HuH-7.5 (cell line): ENCODE data around the gene ATP9B.
"Not testable (repeated sequence)": the region's sequence is repeated elsewhere in the genome, so short reads cannot be mapped to it uniquely, and the experiment has no call there.

Experiments
- DNase-seq: peaks from one replicate; pipeline ENCODE4 v3.0.0; 2011; ENCODE audit warnings: low spot score

Gene ATP9B

DNA sequence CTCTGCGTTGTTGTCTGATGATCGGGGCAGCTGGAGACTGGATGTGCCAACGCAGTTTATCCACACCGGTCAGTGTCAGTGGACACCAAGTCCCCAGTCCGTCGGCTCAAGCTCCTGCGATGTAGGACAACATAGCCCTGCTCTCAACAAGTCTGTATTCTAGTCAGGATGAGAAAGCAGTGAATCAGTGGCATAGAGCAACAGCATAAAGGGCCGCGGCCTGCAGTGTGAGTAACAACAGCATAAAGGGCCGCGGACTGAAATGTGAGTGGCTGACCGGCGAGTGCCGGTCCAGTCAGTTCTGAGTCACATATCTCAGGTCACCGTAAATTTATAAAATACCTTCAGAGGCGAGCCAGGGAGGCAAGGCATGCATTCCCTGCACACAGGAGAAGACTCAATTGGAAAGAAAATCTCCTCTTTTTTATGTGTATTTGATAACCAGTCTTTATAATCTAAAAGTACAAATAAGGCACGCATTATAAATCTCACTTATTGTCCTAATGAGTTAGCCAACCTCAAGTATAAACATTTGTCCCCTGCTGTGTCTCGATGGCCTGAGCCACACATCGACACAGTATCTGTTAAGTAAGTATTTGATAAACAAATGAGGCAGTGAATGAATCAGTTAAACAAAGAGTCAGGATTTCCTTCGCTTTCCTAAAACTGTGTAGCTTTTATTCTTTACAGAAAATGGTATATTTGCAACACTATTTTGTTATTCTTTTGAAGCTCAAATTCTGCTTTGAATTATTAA, 292.8 kb downstream of the ATP9B start:
- DNase-seq = no peak

DNA sequence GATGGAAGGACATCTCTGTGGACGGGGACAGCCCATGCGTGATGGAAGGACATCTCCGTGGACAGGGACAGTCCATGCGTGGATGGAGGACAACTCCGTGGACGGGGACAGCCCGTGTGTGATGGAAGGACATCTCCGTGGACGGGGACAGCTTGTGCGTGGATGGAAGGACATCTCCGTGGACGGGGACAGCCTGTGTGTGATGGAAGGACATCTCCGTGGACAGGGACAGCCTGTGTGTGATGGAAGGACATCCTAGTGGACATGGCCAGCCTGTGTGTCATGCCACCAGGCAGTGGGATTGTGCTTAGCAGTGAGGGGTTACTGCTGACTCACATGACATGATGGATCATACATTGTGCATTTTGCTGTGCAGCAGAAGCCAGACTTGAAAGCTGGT, 296.5 kb downstream of the ATP9B start:
- DNase-seq = no peak

DNA sequence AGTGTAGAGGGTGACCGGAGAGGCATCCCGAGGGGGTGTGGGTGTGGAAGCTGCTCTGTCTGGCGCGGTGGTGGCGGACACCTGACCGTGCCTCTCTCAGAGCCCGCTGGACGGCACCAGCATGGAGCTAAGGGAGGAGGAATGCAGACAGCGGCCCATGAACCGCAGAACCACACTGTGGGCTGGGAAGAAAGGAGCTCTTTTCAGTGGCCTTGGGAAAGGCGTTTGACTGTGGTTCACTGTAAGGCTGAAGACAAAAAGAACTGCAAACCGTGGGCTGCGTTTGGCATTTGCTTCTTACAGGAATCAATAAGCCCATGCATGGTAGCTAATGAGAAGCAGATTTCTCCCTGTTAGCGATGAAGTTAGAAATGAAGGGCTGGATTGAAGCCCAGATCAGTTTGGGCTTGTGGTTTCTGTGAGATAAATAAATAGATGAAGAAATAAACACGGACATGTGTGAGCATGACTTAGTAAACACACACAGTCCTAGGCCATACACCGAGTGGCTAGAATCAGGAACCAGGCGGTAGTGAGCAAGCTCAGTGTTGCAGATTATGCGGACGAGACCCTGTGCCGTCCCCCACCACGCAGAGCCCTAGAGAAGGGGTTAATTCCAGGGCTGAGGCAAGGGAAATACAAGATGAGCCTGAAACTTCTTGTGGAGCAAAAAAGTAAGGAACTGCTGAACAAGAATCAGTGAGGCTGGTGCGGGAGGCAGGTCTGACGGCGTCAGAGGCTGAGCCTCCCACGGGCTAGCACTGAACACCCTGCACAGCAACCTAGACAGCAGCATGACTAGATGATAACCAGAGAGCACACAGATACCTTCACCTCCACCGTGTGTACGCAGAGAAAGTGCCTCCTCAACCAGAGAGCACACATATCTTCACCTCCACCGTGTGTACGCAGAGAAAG, 297.2 kb downstream of the ATP9B start:
- no peak for DNase-seq

DNA sequence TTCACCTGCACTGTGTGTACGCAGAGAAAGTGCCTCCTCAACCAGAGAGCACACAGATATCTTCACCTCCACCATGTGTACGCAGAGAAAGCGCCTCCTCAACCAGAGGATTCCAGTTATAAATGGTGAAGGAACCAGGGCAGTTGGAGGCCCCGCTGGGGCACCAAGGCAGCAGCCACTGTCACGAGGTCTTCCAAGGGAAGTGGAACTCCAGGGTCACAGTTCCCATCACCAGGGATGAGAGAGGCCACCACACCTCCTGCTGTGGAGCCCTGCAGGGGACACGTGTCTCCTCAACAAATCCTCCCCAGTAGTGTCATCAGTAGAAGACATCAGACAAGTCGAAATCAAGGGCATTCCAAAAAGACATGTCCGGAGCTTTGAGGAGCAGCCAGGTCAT, 298.3 kb downstream of the ATP9B start:
- DNase-seq = no peak

DNA sequence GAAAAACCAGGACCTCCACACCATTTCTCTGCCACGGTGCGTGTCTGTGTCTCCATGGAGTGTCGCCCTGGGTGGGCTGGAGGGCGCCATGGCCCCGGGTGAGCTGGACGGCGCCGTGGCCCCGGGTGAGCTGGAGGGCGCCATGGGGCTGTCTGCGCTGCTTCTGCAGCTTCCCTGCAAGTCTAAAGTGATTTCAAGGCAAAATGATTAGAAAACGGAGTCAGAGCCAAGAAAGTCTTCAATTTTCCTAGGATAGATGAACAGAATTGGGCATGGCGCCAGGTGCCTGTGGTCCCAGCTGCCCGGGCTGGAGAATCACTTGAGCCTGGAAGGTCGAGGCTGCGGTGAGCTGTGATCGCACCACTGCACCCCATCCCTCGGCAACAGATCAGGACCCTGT, 298.8 kb downstream of the ATP9B start:
- no peak for DNase-seq

DNA sequence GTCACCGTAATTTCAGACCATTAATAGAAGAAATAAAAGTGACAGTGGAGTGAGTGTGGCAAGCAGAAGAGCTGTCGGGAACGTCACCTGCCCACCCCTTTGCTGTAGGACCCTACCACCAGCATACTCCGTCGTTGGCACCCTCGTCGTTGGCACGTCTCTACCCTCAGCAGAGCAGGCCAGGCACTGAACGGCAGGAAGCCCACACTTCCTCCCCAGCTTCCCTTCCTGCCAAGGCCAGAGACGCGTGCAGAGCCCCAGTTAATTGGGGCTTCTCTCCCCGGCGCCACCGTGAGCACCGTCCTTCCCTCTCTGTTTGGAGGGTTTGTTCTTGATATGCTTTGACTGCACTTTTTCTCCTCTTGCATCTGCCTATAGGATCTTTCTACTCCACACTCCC, 299.5 kb downstream of the ATP9B start:
- no peak for DNase-seq

DNA sequence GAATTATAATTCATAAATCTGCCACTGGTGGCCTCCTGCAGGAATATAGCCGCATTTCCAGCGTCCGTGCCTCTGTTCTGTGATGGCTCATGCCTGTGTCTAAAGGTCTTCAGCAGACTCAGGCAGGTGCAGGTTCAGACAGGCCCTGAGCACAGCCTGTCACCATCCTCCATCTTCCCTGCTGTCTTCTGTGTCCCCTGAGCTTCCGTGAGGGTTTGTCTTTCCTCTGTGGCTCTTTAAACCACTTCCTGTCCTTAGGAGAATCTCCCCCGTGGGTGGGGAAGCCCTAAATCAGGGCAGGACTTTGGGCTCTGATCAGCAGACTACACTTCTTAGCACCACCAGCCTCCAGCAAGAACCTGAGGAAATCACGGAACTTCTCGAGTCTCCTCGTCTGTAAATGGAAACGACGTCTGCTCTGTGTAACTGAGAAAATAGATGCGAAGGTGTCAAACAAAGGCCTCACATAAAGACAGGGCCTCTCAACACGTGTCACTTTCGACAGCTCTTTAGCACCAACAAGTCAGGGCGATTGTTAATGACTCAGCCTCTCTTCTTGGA, 302.4 kb downstream of the ATP9B start:
- DNase-seq = no peak

DNA sequence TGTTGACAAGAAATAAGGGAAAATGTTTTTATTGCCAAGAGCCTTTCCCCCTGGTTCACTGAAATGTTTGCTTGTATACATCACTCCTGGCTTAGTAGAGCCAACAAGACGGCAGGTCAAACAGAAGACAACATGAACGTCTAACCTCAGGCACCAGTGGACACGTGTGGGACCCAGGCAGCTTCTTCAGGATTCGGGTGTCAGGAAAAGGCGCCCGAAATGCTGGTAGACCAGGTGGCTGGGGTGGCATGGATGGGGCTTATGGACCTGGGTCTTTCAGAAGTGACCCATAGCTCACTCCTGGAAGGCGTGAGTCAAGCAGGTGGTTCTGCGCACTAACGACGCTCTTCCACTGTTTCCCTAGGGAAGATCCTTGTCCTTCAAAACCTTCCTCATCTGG, 303.3 kb downstream of the ATP9B start:
- no peak for DNase-seq

DNA sequence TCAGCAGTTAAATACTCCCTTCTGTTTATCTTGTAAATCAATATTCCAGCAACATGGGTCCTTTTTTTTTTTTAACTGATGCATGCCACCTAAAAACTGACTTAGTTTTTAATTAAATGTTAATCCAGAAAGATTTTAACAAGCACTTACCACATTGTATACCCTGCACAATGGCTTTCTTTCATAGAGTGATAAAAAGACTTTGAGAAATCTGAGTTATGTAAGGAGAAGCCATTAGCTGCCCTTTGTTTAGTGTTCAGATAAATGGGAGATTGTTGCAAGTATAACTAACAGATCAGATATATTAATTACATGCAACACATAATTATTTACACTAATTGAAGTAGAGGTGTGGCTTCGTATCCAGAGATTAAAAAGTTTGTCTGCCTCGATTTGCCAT, 303.8 kb downstream of the ATP9B start:
- DNase-seq = no peak

DNA sequence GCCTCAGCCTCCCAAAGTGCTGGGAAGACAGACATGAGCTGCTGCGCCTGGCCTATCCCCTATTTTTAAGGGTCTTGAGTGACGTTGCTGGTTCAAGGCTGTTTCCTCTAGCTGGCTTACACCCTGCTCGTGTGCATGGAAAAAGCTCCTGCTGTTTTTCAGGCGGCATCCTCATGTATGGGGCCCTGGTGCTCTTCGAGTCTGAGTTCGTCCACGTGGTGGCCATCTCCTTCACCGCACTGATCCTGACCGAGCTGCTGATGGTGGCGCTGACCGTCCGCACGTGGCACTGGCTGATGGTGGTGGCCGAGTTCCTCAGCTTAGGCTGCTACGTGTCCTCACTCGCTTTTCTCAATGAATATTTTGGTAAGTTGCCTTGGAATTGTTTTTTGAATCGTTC, 304.5 kb downstream of the ATP9B start:
- no peak for DNase-seq

DNA sequence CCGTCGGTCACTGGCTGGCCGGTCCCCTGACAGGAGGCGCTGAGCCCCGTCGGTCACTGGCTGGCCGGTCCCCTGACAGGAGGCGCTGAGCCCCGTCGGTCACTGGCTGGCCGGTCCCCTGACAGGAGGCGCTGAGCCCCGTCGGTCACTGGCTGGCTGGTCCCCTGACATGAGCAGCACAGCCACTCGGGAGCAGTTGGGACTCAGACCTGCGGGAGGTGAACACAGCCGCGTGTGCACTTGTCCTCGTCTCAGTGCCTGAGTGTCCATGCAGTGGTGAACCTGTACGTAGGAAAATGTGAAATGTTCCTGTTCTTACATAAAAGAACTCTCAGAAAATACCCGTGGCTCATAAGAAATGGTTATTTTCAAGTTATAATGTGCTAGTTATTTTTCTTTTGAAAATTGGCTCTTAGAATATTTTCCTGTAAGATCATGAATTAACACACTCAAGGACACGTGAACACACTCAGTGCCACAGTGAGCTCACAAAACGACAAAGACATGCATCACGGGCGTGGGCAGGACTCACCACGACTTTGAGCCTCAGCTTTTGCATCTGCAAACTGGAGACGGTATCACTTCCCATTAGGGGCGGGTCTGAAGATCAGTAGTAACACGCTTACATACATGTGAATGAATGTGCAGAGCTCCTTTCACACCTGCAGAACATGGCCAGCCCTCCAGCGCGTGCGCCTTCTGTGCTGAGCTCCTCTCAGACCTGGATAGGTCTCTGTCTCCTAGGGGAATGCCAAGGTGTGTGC, 305.4 kb downstream of the ATP9B start:
- DNase-seq = no peak

DNA sequence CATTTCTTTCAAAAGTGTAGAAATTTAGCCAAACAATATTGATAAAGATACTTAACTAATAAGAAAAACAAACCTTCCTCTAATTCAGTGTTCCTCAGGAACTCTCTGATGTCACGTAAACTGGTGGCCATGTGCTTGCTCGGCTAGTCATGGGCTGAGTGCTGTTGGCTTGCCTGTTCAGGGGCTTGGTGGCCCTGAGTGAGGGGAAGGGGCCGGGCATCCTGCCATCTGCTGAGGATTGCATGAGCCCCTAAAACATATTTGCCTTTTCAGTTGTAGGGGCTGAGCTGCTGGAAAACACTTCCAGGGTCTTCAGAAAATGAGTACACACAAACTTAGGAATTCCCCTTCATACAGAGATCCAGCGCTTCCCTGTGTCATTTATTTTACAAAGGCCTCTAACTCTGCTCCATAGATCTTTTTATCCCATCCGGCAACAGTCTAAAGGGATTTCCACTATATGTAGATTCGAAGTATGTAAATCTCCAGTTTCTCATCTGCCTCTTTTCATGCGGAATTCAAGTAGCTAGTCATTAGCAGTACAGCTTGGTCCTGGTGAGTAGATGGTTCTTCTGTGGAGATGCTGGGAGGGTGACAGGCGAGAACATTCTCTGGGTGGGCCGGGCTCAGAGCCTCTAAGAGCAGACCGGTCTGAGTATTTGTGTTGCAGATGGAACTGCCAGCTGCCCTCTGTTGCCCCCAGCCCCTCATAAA, 306.4 kb downstream of the ATP9B start:
- DNase-seq = no peak

DNA sequence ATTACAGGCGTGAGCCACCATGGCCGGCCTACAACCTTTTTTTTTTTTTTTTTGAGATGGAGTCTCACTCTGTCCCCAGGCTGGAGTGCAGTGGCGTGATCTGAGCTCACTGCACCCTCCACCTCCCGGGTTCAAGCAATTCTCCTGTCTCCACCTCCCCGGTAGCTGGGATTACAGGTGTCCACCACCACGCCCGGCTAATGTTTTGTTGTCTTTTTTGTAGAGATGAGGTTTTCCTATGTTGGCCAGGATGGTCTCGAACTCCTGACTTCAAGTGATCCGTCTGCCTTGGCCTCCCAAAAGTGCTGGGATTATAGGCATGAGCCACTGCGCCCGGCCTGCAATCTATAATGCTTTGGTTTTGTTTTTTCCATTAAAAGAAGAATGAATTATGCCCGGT, 307.5 kb downstream of the ATP9B start:
- not testable (repeated sequence) for DNase-seq

DNA sequence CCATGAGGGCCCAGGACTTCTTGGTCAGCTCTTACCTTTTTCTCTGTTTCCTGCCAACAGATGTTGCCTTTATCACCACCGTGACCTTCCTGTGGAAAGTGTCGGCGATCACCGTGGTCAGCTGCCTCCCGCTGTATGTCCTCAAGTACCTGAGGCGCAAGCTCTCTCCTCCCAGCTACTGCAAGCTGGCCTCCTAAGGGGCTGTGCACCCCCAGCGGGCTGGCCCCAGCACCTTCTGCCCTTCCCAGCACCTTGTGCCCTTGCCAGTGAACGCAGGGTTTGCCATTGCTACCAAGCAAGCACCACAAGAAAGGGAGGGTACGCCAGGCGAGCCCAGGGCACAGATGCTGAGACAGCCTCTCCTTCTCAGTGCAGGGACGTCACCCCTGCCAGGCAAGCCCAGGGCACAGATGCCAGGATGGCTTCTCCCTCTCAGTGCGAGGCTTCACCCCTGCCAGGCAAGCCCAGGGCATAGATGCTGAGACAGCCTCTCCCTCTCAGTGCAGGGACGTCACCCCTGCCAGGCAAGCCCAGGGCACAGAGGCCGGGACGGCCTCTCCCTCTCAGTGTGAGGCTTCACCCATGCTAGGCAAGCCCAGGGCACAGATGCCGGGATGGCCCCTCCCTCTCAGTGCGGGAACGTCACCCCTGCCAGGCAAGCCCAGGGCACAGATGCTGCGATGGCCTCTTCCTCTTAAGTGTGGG, 308.1 kb downstream of the ATP9B start:
- DNase-seq = no peak

DNA sequence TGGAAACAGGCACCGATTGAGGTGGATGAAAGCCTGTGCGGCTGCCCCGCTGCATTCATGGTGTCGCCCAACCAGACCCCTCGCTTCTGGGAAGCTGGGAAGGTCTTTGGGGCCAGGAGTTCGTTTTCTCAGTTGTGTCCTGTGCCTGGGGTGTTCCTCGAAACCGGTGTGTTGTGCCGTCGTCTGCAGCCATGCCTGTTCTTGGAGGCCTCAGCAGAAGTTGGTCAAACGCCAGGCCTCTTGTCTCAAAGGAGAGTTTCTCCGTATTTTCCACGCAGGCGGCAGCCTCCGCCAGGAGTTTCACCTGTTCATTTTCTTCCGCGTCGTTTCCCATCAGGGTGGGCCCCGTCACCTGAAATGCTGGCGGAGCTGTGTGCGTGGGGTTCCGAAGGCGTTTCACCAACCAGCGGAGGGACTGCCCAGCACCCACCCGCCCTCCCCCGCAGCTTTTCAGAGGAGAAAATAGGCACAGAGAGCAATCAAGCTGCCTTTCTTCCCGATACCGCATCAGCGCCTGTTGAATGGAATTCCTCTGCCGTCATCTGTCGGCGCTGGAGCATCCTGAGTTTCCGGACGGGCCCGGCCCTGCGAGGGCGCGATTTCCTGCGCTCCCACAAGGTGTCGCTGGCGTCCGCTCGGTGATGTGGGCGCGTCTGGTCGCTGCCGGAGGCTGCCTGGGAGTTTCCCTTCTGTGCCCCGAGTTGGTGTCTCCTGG, 309.5 kb downstream of the ATP9B start:
- DNase-seq = no peak

DNA sequence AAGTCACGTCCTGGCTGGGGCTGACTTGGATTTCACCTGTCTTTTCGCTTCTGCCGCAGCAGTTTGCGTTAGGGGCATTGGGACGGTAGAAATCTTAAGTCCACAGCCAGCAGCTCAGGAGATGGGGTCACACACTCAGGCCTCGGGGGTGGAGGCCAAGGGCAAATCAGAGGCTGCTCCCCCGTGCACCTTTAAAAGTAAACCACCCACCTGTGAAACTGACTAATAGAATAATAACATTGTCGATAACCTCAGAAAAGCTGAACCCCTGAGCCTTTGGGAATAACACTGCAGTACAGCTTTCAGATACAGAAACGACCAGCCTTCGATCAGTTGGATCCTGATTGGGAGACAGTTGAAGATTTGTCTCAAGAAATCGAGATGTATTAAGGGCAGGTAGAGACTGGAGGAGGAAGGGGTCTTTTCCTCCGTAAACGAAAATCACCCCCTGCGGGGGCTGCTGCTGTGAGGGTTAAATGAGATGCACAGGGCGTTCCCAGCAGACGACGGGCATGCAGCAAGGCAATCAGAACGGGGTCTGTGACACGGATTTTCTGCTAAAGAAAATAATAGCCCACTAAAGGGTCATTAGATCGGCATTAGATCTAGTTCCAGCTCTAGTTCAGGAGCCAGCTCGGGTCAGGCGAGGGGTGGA, 310.2 kb downstream of the ATP9B start:
- no peak for DNase-seq

DNA sequence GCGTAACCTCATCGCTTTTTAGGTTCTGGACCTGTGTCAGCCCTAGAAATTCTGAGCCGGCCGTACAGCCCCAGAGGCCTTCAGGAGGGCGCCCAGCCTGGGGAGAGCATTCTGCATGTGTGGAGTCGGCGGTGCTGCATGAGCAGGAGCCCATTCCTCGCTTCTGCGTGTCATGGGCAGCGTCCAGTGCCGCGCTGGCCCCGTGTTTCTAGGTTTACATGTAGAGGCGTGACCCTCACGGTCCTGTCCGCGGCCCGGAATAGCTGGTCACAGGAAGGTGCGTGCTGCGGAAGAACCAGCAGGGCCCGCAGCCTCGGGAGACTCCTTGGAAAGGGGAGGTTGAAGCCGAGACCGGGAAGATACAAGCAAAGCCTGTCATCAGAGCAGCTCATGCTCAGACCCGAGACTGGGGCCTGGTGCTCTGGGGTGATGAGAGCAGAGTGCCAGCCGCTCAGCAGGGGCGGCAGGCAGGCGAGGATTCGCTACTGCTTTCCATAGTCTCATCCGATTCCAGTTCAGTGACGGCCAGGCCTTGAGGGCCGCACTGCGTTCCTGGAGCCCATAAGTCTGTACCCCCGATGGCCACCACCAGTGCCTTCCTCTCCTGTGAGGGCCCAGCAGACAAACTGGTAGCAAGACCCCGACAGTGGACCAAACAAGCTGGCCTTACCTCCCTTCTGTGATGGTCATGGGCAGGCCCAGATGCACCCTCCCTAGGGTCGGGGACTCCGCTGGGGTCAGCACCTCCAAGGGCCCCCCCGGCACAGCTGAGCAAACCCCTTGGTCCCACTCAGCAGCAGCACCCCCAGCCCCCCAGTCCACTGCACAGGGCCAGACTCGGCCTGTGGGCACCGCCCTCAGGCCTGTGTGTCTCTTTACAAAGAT, 311.0 kb downstream of the ATP9B start:
- DNase-seq = no peak
